Fibroblast of skin of right quadriceps (primary cell): Measurements from ENCODE around the gene C9orf152.
A peak's percentile ranks its signal among the peaks of the same experiment; 100 is the strongest.

ENCODE experiments used
- DNase-seq: peaks from one replicate; pipeline ENCODE4 v3.0.0-alpha.2; 2013

The C9orf152 gene

GRCh38 chr9:110179734-110180133 lies 28.2 kb downstream of the C9orf152 start:
- DNase-seq, result peak; percentile 90

DNA sequence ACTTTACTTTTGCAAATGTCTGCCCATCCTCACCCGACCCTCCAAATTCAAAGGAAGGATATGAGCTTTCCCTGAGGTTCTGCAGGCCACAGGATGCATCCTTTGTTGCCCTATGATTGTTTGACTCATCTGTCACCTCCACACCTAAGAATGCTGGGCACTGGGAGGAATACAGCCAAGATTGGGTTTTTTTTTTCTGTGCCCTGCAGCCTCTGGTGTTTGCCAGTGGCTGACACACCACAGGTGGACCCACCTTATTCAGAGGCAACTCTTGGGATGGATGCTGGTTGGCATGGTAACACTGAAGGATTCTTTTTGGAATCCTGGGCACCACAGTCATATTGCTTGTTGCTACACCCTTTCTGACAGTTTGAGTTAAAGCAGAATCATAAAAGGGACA lies 29.7 kb downstream of the C9orf152 start:
- DNase-seq, result no peak

DNA sequence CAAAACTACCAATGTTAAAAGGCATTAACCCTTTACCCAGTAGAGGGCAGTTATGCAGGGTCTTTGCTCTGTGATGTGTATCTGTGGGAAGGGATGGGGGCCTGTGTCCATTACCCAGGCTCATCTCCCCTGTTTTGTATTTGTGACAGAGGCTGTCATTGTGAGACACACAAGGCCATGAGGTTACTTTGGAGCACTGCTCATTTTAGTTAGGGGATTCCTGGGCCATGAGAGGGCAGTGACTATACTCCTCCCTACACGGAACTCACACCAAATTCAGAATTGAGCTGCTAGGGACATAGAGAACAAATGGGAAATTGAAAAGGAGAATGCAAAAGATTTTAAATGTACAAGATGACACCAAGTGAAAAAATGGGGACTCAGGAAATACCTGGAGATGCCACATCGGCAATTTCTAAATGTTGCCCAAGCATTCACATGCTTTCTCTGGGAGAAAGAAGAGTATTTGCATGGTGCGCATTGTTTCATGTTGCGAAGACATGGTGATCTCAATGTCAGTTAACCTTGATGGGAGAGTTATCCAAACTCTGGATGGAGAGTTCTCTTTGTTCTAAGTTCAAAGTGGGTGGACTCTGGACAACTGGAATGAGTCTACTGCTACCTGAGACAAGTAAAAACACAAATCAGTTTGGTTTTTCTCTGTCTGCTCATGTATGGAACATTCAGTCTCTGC lies 32.5 kb downstream of the C9orf152 start:
- DNase-seq, result no peak

- no peak for DNase-seq
Measured at GRCh38 chr9:110173322-110173642, 34.7 kb downstream of the C9orf152 start.

GRCh38 chr9:110170357-110171257 lies 37.4 kb downstream of the C9orf152 start:
- no peak for DNase-seq

DNA sequence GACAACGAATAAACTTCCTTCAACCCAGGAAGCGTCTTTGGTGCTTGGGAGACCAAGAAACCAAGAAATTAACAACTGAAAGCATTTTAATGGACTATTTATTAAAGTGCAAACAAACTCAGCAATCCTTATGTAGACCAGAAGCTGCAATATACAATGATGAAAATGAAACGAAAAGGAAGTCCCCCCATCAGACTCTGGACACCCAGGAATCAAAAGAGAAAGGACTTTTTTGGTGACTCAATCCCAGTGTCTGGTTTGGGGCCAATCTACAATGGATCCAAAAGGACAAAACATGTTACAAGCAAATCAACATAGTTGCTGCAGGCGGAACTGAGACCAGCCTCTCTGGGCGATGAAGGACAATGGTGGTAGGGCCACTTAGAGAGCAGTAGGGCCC lies 39.5 kb downstream of the C9orf152 start:
- DNase-seq, result no peak

- no peak for DNase-seq
Measured at GRCh38 chr9:110161940-110162339, 46.0 kb downstream of the C9orf152 start.

DNA sequence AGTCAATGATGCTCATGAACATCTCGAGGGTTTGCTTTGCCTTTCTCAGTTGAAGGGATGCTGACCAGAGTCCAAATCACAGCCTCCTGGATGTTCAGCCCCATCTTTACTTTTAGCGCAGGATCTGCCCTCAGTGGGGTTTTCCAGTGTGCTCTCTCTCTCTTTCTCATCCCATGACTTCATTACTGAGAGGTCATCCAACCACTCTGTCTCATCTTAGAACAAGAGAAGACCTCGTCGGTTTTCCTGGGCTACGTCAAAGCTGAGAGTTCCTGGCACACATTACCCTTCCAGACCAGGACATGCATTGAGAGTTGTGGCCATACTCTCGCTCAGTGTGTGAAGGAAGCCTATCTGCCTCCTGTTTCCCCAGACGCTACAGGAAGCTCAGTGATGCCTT lies 47.3 kb downstream of the C9orf152 start:
- no peak for DNase-seq

DNA sequence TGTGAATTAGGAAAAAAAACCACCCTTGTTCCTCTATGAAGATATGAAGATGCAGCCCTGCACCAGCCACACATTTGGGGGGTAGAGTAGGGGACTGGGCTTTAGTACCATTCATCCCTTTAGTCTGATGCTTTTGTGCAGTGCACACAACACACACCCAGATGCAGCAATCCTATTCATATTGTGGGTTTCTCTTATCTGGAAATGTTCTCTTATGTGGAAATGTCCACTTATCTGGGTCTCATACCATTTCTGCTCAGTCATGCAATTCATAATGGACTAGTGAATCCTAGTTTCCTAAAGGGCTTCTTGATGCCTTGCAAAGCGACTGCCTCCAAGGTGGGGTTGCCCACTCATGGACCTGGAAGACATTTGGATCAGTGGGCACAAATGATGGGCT lies 47.8 kb downstream of the C9orf152 start:
- no peak for DNase-seq

- no peak for DNase-seq
Measured at GRCh38 chr9:110157823-110158664, 49.9 kb downstream of the C9orf152 start.

DNA sequence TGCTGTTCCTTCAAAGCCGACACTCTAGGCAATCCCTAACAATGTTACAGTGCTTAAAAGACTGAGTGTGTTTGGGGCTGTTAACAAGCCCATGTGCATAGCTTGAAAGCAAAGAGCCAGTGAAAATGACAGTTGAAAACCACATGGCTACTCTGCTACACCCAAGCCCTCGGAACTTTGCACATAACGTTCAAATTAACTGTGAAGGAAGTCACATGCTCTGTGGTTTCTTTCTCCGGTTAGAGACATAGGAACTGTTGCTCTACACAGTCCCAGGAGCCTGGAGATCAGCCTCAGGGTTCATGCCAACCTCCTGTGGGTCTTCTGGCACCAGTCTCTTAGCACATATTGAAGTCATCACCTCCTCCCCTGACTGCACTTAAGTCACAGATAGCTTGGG lies 51.1 kb downstream of the C9orf152 start:
- peak; percentile 83 for DNase-seq

DNA sequence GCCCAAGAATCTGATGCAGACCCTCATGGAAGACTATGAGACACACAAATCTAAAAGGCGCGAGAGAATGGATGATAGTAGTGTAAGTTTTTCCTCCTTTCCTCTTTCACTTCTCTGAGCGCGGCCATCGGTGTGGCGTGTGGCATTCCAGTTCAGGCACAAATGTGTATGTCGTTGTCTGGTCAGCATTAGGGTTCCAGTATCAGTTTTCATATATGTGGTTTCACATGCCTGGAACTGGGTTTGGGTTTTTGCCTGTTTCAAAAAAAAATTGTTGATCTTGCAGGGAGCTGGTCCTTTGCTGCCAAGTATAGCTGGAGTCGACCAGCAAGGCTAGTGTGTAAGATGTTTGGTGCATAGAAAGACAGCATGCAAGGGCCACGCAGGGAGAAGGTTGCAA lies 51.5 kb downstream of the C9orf152 start:
- DNase-seq, result no peak

DNA sequence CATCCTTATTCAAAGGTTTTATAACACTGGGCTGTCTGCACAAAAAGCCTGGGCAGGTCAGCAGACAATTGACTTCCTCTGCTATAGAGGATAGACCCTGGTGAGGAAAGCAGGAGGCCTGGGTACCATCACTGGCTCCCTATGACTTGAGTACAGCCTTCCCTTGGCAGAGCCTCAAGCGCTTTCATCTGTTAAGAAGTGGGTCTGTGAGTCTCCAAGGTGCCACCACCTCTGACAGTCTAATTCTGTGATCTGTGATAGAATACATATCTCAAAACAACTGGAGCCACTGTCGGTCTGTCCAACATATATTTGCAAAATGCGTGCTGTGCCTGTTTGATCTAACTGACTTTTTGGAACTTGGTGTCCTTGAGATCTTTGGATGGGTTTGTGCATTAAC lies 52.2 kb downstream of the C9orf152 start:
- DNase-seq, result no peak

- DNase-seq, result no peak
Measured at GRCh38 chr9:110153431-110153830, 54.5 kb downstream of the C9orf152 start.

DNA sequence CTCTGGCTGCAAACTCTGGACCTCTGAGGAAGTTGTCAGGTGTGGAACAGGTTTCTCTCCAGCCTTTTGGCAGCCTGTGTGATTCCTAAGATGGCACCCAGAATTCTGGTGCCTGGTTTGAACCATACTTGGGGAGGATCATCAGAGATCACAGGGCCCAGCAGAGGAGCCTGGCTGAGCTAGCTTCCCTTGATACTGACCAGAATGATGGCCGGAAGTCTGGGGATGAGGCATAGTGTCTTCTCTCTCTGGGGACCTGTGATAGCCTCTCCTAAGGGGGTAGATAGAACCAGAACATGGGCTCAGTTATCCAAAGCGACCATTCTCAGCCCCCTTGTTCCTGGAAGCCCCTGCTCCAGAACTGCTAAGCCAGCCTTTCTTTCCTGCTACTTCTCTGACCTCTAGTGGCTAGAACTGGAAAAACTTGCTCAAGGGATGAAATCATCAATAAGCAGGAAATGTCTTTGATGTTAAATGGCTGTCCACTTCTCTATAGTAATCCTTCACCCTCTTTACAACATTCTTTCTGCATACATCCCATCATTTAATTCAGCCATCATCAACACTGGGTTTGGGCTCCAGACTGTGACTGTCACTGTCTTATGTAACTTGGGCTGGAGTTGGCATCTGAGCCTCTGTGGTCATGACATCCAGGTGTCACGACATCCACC lies 55.1 kb downstream of the C9orf152 start:
- DNase-seq, result peak; percentile 75
